Left ventricle myocardium superior (tissue), 1 donor: ENCODE measurements around the gene SEPHS1. TPM values are rescaled to one million over a fixed set of nuclear protein-coding genes. Genes with fewer than 3 reads are reported as not detected.
"Not testable (repeated sequence)": the region's sequence is repeated elsewhere in the genome, so short reads cannot be mapped to it uniquely, and the experiment has no call there.

Experiments used
- ATAC-seq: fragments of 200-7000 bp; cut with Tn5 transposase; one replicate; pipeline ENCODE4 v1.9.1; 2020; ENCODE audit warnings: mild to moderate bottlenecking, moderate library complexity
- DNase-seq: peaks from one replicate; pipeline ENCODE4 v3.0.0-alpha.2; 2020
- intact Hi-C: fragments of 100-400 bp; cut with micrococcal nuclease; formaldehyde crosslinking; loops from one replicate; pipeline ENCODE4 v1.11.0; 2022
- total RNA-seq: library from RNA; stranded (reverse); fragmentation: NEBNext Ultra II Directional; extraction: Animal tissue kit (Norgen Biotek cat#: 25700); gene quantifications from one replicate; pipeline ENCODE4 v1.2.1, GENCODE V29; 2021
- donor health status: DM: no; HTN: yes; CAD: no; lungs with severe emphysema.

Gene SEPHS1
- total RNA-seq, 1 donor from 2014 or later, result 27.8 TPM

DNA sequence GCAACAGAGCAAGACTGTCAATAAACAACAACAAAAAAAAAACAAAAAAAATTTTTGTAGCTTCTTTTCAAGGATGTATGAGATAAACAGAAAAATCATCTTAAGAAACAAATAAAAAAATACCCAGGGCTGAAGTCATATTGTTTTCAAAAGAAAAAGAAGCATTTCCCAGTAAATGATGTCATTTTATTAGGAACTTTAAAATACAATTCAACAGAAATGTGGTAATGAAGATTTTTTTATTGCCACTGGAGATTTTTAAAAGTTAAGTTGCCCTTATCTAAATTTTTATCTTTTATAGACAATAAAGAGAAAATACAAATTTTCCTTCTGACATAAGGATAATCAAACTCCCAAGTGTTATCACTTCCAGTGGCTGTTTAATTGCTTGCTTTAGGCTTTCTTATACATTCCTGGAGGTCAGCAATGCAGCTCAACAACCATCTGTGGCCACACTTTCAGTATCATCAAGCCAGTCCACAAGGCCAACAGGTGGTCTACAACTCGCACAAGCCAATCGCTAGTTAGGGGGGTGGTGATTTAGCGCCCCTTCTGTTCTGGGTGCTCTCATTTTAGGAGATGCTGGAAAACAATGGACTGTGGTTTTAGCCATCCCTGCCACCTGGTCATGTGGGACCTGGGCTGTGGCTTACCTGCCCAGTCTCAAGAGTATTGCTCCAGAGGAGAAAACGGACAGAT lies 10.8 kb downstream of the SEPHS1 start:
- intact Hi-C loops, result no loop called here
- DNase-seq (no peak), ATAC-seq (no peak)

DNA sequence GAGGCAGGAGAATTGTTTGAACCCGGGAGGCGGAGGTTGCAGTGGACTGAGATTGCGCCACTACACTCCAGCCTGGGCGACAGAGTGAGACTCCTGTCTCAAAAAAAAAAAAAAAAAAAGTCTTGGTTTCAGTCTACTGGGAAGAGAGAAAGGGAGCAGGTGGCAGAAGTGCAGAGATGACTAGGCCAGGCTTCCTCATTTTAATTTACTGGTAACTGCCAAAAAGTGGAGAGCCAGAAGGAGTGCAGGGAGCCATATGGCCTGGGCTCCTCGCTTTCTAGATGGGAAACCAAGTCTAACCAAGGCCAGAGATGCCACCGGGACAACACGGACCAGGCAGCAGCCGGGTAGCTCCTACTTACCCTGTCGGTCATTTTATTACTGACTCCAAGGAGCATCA lies 12.2 kb downstream of the SEPHS1 start:
- intact Hi-C loops, result no loop called here
- no peak for DNase-seq
- no peak for ATAC-seq

DNA sequence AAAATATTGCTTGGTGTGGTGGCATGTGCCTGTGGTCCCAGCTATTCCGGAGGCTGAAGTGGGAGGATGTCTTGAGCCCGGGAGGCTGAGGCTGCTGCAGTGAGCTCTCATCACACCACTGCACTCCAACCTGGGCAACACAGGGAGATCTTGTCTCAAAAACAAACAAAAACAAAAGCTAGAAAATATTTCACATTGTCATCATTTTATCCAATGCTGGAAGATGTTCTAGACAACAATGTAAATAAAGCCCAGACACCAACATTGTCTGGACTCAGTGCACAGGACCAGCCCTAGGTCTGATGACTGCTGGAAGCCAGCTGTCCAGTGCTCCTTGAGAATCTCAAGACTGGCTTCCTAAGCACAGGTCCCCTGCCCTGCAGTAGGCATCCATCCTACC lies 13.5 kb downstream of the SEPHS1 start:
- intact Hi-C loops, result no loop called here
- ATAC-seq (no peak), DNase-seq (no peak)

DNA sequence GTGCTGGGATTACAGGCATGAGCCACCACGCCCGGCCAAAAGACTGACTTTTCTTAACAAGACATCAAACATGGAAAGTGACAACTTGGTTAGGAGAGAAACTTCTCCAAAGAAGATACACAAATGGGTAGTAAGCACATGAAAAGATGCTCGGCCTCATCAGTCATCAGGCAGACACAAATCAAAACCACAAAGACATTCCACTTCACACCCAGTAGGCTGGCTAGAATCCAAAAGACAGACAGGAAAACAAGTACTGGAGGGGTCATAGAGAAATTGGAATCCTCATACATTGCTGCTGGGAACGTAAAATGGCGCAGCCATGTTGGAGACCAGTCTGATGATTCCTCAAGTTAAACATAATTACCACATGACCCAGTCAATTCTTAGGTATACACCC lies 16.4 kb downstream of the SEPHS1 start:
- intact Hi-C loops, result no loop called here
- no peak for ATAC-seq
- DNase-seq, result no peak

DNA sequence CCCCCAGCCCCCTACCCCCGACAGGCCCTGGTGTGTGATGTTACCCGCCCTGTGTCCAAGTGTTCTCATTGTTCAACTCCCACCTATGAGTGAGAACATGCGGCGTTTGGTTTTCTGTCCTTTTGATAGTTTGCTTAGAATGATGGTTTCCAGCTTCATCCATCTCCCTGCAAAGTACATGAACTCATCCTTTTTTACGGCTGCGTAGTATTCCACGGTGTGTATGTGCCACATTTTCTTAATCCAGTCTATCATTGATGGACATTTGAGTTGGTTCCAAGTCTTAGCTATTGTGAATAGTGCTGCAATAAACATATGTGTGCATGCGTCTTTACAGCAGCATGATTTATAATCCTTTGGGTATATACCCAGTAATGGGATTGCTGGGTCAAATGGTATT lies 17.1 kb downstream of the SEPHS1 start:
- not testable (repeated sequence) for ATAC-seq, DNase-seq

DNA sequence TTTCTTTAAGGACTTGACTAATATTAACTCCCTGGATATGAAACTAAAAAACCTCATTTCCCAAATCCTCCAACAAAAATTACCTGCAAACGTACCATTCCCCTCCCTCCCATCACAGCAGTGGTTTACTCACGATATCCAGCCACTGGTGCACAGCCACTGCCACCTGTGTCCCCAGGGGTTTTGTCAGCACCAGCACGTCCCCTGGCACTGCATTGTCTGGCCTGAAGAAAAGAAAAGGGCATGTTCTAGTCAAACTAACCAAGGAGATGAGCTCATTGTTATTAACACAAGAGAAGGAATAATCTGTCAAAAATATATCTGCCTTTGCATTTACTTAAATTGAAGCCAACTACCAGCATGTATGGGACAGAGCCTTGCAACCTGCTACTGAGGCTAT lies 18.5 kb downstream of the SEPHS1 start:
- ATAC-seq (no peak), DNase-seq (no peak)
- intact Hi-C loops, result no loop called here

More for the DNA sequence above, 17.1 kb downstream of the SEPHS1 start:
- intact Hi-C loops, result not testable (repeated sequence)

DNA sequence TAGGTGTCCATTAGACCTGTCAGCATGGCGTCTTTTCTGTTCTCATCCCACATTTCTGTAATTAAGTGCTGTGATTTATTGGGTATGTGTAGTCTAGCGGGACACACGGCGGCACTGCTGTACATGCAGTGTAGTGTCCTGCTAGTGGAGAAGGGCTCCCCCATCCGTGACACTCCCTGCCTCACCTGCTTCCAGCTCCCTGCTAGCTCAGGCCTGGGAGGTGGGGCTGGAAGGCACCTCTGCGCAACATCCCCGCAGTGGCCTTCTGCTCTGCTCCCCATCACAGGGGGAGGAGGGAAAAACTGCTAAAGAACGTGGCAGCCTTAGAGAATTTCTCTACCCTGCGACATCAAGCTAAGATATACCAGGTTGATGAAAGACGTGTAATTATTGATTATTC lies 19.5 kb downstream of the SEPHS1 start:
- no peak for ATAC-seq
- intact Hi-C loops, result no loop called here
- no peak for DNase-seq

DNA sequence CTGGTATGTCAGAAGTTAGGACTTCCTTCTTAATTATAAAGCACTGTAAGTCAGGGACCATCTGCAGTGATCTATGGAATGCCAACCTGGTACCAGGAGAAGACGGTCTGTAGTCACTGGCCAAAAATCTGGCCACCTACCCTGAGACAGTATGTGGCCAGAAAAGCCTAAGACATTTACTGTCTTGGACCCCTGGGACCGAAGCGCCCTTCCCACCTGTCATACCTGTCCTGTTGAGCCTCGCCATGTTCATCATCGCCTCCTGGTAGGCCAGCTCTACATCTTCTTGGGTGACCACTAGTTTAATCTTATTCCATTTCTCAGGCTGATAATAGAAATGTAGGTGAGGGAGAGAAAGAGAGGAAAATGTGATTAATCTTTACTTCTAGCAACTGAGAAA lies 20.0 kb downstream of the SEPHS1 start:
- ATAC-seq, result no peak
- DNase-seq, result no peak
- intact Hi-C loops, result no loop called here

DNA sequence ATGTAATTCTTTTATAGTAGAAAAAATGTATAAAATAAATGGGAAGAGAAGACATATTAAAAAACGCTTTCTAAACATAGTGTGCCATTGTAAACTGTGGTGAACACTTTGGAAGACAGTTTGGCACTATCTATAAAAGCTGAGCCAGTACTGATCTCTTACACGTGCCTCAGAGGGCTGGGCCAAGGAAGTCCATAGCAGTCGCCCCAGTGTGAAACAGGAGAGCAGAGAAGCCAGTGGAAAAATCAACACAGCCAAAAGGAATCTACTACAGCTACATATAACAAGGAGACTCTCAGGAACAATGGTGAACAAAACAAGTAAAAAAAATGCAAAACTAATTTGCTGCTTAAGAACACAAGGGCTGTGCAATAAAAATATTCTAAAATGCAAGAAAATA lies 20.6 kb downstream of the SEPHS1 start:
- DNase-seq (no peak), ATAC-seq (peak; percentile 97)
- intact Hi-C loops, result no loop called here

DNA sequence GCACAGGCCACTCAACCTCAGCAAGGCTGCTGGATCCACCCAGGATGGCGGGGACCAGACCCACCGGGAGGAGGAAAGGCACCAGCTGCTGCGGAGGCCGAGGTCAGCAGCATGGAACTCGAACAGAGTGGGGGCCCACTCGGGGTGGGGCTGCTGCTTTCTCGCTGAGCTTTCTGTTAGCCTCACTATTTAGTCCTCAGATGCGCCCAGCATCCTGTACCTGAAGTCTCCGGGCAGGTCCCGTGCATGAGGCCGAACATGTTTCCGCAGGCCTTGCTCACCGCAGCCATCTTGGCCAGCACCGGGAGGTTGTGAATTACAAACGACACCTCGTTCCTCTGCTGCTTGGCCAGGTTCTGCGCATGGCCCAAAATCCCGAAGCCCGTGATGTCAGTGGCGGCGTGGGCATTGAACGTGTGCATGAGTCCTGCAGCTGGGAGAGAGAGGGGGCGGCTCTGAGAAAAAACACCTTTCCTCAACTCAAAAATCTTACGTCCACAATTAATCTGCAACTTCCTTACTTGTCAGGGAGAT lies 25.4 kb downstream of the SEPHS1 start:
- no peak for DNase-seq
- intact Hi-C loops, result no loop called here
- ATAC-seq, result no peak

DNA sequence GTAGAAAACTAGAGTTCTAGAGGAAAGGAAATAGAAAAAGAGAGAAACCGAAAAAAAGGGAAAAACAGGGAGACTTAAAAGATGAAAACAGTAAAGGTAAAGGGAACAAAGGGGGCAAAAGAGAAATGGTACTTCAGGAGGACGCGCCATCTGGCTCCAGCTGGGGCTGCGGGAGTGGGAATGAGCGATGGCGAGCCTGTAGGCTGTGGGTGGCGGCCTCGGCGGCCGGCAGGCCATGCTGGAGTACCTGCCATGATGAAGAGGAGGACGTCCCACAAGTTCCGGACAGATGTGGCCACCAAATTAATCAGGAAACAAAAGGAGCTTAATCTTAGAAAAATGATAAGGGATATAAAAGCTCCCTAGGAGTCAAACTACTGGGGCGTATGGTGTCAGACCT lies 26.5 kb downstream of the SEPHS1 start:
- intact Hi-C loops, result no loop called here
- no peak for DNase-seq
- ATAC-seq, result no peak

DNA sequence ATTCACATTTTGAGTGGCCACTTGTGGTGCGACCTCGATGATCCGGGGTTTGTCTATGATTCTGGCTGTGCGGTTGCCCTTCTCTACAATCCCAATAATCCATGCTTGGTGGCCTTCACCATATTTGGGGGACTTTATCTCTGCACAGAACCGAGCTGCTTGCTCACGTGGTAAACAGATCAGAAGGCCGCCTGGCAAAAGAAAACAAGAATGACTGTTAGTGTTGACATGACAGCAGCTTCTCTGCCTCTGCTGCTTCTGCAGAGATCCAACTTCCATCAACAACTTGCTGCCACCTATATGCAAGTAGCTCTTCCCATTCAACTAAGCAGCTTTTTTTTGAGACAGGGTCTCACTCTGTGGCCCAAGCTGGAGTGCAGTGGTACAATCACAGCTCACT lies 28.9 kb downstream of the SEPHS1 start:
- DNase-seq (no peak), ATAC-seq (peak; percentile 53)
- intact Hi-C loops, result no loop called here

DNA sequence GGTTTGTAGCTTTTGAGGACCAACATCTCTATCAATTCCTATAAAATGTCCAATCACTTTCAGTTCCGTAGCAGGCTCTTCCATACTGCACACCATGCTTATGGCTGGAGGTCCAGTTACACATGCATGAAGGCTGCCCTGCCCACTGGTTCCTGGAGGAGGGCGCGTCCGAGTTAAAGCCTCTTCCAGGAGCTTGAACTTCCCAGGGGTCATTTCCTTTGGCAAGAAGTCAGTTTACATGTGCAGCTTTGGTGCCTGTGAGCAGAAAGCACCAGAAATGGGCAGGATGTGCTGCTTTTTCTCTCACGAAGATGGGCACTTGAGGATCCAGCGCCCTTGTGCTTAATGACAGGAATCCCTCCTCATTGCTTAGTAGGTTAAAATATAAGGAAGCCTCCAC lies 30.6 kb downstream of the SEPHS1 start:
- DNase-seq, result no peak
- intact Hi-C loops, result no loop called here
- peak; percentile 49 for ATAC-seq

DNA sequence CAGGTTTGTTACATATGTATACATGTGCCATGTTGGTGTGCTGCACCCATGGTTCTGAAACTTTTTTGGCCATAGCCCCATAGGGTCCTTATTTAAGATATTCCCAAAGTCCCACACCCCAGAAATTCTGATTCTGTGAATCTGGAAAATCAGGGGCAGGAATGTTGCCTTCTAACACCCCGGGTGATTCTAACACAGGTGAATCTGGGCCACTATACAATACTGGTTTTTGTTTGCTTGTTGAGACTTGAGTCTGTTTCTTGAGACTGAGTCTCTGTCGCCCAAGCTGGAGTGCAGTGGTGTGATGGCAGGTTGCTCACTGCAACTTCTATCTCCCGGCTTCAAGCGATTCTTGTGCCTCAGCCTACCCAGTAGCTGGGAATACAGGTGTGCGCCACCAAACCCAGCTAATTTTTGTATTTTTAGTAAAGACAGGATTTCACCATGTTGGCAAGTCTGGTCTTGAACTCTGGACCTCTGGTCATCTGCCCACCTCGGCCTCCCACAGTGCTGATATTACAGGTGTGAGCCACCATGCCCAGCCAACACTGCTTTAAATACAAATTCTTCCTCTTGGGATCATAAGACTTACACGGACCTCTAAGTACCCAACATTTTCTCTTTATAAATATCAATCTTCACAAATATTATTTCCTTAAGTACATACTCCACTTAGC lies 31.3 kb downstream of the SEPHS1 start:
- intact Hi-C loops, result no loop called here
- DNase-seq, result no peak
- ATAC-seq, result no peak

DNA sequence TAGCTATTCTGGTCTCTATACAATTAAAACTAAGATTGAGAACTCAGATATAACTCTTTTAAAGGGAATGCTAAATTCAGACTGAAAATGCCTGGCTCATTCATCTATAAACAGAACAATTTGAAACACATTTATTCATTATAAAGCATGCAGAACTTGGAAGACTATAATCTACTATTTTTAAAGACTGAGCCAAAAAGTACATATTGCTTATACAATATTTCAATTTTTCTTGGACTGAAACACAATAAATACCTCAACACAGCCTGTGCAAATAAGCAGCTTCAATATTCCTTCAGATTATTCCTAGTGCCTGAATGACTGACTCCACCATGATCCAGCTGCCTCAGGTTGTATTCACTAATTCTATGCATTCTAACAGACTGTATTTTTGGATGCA lies 32.7 kb downstream of the SEPHS1 start:
- DNase-seq (no peak), ATAC-seq (no peak)
- intact Hi-C loops, result no loop called here

DNA sequence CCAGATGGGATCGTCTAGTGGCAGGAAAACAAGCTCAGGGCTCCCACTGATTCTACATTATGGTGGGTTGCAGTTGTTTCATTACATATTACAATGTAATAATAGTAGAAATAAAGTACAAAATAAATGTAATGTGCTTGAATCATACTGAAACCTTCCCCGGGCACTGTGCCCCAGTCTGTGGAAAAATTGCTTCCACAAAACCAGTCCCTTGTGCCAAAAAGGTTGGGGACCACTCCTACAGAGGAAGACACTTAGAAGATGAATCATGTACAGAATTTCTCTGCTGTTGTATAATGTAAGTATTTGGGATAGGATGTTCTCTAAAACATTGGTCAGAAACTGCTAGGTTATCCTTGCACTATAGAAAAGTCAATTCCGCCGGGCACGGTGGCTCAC lies 36.9 kb downstream of the SEPHS1 start:
- ATAC-seq (no peak), DNase-seq (no peak)
- intact Hi-C loops, result no loop called here

DNA sequence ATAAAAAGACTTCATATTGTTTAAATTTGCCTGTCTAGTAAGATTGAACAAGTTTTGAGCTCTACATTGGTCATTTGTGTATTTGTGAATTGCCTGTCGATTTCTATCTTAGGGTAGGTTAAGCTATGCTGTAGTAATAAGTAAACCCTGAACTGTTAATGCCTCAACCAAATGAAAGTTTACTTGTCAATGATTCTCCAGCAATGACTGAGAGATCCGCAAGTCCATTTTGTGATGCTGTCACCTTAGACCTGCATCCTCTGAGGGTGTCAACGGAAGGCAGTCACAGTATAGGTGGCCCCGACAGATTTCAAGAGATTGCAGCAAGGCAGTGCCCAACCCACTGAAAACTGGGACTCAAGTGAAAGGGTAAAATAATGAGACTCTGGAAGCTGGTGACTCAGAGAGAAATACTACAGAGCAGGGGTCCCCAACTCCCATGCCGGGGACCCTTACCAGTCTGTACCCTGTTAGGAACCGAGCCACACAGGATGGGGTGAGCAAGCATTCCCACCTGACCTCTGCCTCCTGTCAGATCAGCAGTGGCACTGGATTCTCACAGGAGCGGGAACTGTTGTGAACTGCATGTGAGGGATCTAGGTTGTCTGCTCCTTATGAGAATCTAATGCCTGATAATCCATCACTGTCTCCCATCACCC lies 37.4 kb downstream of the SEPHS1 start:
- DNase-seq (no peak), ATAC-seq (no peak)
- intact Hi-C loops, result no loop called here

DNA sequence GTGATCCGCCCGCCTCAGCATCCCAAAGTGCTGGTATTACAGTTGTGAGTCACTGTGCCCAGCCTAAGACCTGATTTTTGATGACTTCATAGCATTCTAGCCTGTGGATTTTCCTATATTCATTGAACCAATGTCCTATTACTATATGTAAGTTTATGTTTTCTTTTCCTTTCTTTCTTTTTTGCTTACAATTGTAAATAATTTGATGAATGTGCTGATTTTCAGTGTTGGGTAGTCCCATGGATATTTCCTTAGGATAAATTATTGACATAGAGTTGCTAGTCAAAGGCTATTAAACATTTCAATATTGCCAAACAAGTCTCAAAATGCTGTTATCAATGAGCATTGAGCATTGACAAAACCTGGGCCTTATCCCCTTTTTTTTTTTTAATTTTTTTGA lies 38.3 kb downstream of the SEPHS1 start:
- ATAC-seq (no peak), DNase-seq (no peak)
- intact Hi-C loops, result no loop called here

DNA sequence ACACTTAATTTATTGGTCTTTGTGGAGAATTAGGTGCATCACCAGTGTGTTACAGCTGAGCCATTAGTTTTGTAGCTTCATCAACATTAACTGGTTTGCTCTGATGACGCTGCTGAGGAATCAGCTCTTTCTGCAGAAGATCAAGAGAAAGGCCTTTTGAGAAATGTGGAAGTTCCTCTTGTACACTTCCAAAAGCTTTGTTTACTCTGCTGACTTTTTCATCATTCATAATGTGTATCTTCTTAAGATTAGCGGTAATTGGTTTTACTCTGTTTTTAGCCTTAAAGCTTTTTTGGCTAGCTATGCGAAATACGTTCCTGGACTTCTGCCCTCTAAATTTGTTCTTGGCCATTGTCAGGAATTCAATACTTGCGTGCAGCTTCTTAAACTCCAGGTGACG lies 40.0 kb downstream of the SEPHS1 start:
- intact Hi-C loops, result no loop called here
- no peak for ATAC-seq
- DNase-seq, result no peak

DNA sequence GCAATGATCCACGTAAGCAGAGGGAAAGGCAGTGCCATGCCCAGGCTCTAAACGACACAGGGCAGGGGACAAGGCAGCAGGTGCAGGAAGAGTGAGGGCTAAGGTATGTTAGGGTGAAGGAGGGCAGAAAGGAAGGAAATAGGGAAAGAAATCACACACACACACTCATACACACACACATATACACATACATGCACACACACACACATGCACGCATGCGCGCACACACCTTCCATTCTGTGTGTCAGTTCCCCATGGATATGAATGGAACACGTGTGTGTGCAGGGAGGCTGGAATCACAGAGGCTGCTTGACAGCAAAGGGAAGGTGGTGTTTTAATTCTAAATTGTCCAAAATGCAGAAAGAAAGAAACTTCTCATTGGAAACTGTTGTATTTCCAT lies 42.0 kb downstream of the SEPHS1 start:
- intact Hi-C loops, result no loop called here
- no peak for ATAC-seq
- no peak for DNase-seq
